Thoracic aorta (tissue), 2 donors: ENCODE results near the gene REEP3. TPM values are rescaled to one million over a fixed set of nuclear protein-coding genes. Genes with fewer than 3 reads are reported as not detected.
A peak's percentile ranks its signal among the peaks of the same experiment; 100 is the strongest.
"Not testable (repeated sequence)": the region's sequence is repeated elsewhere in the genome, so short reads cannot be mapped to it uniquely, and the experiment has no call there.

Source experiments
- ATAC-seq: fragments of 150-250 bp; one replicate; pipeline ENCODE4 v1.8.0; 2017; ENCODE audit warnings: low read depth; ENCODE audit not compliant: insufficient number of reproducible peaks, low FRiP score
- DNase-seq: peaks from one replicate; pipeline ENCODE4 v3.0.0-alpha.2; 2020; ENCODE audit warnings: low spot score
- H3K27ac ChIP-seq, 2 donors: fragments of 200-600 bp; sonication (generic); 1 replicate in 1 of 2; 2 replicates in 1 of 2; pipeline ENCODE4 v1.5.1; 2016; ENCODE audit warnings: mild to moderate bottlenecking in 2 of 2, moderate library complexity in 2 of 2
- H3K27me3 ChIP-seq: fragments of 200-600 bp; sonication (generic); replicated peaks from 2 replicates; pipeline ENCODE4 v1.6.0; 2016; ENCODE audit warnings: mild to moderate bottlenecking; ENCODE audit not compliant: insufficient read depth
- H3K36me3 ChIP-seq: fragments of 200-600 bp; sonication (generic); one replicate; pipeline ENCODE4 v1.5.1; 2016
- H3K4me1 ChIP-seq, 2 donors: fragments of 200-600 bp; sonication (generic); 1 replicate in 1 of 2; 2 replicates in 1 of 2; pipeline versions ENCODE4 v1.5.1 to v1.6.0; 2016; ENCODE audit warnings: low read depth in 2 of 2, mild to moderate bottlenecking in 1 of 2; ENCODE audit not compliant: control insufficient read depth in 1 of 2
- H3K4me3 ChIP-seq: fragments of 200-600 bp; sonication (generic); 2 replicates; pipeline ENCODE4 v1.5.1; 2016; ENCODE audit warnings: mild to moderate bottlenecking
- H3K9me3 ChIP-seq: fragments of 200-600 bp; sonication (generic); 2 replicates; pipeline ENCODE4 v1.5.1; 2016
- CTCF ChIP-seq: fragments of 200-600 bp; sonication (generic); IDR thresholded peaks from one replicate; pipeline ENCODE4 v1.5.1; 2019; ENCODE audit warnings: antibody characterized with exemption
- total RNA-seq, 2 donors: library from RNA; depleted of rRNA; stranded (reverse); fragments of >200 nt; gene quantifications; one replicate each; pipeline versions ENCODE4 v1.1.0 to v1.2.3, GENCODE V29; 2016

The REEP3 gene
- total RNA-seq, 2 donors from 2014 or later: 75.0 to 91.6 TPM

- DNase-seq (no peak), ATAC-seq (no peak)
- Histone ChIP-seq H3K27me3 (no peaks in the 10 kb centered on the region), H3K36me3 (no peaks in the 10 kb centered on the region), H3K4me1 (peaks cover 7 to 8% of the 10 kb centered on the region in 2 donors), H3K4me3 (no peak overlapping the region), H3K9me3 (no peaks in the 10 kb centered on the region), H3K27ac (no peak overlapping the region)
- no peak for TF ChIP-seq CTCF
These were observed 39.3 kb upstream of the REEP3 start for GRCh38 chr10:63481815-63482421.

GRCh38 chr10:63483983-63484382 lies 37.2 kb upstream of the REEP3 start:
- no peak for ATAC-seq
- no peak for DNase-seq
- Histone ChIP-seq H3K27ac (no peak overlapping the region), H3K36me3 (no peaks in the 10 kb centered on the region), H3K4me1 (peaks cover 7 to 8% of the 10 kb centered on the region in 2 donors), H3K4me3 (no peak overlapping the region), H3K9me3 (no peaks in the 10 kb centered on the region), H3K27me3 (no peaks in the 10 kb centered on the region)
- no peak for TF ChIP-seq CTCF

GRCh38 chr10:63487990-63488389 lies 33.2 kb upstream of the REEP3 start:
- no peak for ATAC-seq
- no peak overlapping the region for H3K27ac ChIP-seq
- H3K4me1 ChIP-seq: peaks cover 12 to 17% of the 10 kb centered on the region in 2 donors
- no peaks in the 10 kb centered on the region for H3K9me3 ChIP-seq
- TF ChIP-seq CTCF: no peak
- H3K4me3 ChIP-seq: no peak overlapping the region
- no peak for DNase-seq
- H3K27me3 ChIP-seq: no peaks in the 10 kb centered on the region
- H3K36me3 ChIP-seq: no peaks in the 10 kb centered on the region

GRCh38 chr10:63489838-63490237 lies 31.4 kb upstream of the REEP3 start:
- TF ChIP-seq CTCF: no peak
- ATAC-seq (no peak), DNase-seq (no peak)
- Histone ChIP-seq H3K4me1 (peaks cover 12 to 17% of the 10 kb centered on the region in 2 donors), H3K4me3 (no peak overlapping the region), H3K36me3 (no peaks in the 10 kb centered on the region), H3K27me3 (no peaks in the 10 kb centered on the region), H3K27ac (no peak overlapping the region), H3K9me3 (no peaks in the 10 kb centered on the region)

- DNase-seq: no peak
- ATAC-seq: peak; percentile 88
- Histone ChIP-seq H3K27ac (peak overlapping the region; percentile 31 to 79), H3K27me3 (no peaks in the 10 kb centered on the region), H3K4me3 (peak overlapping the region; percentile 56), H3K9me3 (no peaks in the 10 kb centered on the region), H3K4me1 (peaks cover 13 to 15% of the 10 kb centered on the region in 2 donors), H3K36me3 (no peaks in the 10 kb centered on the region)
- TF ChIP-seq CTCF: no peak
These were observed 29.4 kb upstream of the REEP3 start for GRCh38 chr10:63491588-63492316.

GRCh38 chr10:63492317-63492690 lies 28.9 kb upstream of the REEP3 start:
- Histone ChIP-seq H3K4me1 (peaks cover 13 to 18% of the 10 kb centered on the region in 2 donors), H3K27ac (peak overlapping the region; percentile 31 to 79), H3K4me3 (peak overlapping the region; percentile 56)
- not testable (repeated sequence) for ATAC-seq, H3K9me3 ChIP-seq, DNase-seq, H3K36me3 ChIP-seq, H3K27me3 ChIP-seq
